B cell (primary cell): ENCODE results near the gene ARHGEF4. TPM values are rescaled to one million over a fixed set of nuclear protein-coding genes. Genes with fewer than 3 reads are reported as not detected.

Source experiments
- ATAC-seq: fragments of 200-7000 bp; cut with Tn5 transposase; one replicate; pipeline ENCODE4 v1.10.0; 2021; ENCODE audit warnings: low read depth, mild to moderate bottlenecking, moderate number of reproducible peaks, moderate library complexity
- CTCF ChIA-PET: fragments of 350-600 bp; sonication (Branson Sonifier 250); formaldehyde crosslinking; loops from one replicate; lab custom pipeline; 2021; ENCODE audit warnings: antibody characterized with exemption, inconsistent platforms; lab: Charles Lee
- POLR2A ChIA-PET: fragments of 350-600 bp; sonication (Branson Sonifier 250); formaldehyde crosslinking; loops from one replicate; lab custom pipeline; 2021; ENCODE audit warnings: antibody characterized with exemption; lab: Charles Lee
- DNase-seq: peaks from one replicate; pipeline ENCODE4 v3.0.0; 2013
- H2AFZ ChIP-seq: 2 replicates; pipeline ENCODE4 v1.6.1; 2012; ENCODE audit warnings: mild to moderate bottlenecking, low read depth, low read length; ENCODE audit not compliant: insufficient read depth, poor library complexity, severe bottlenecking
- H3K27ac ChIP-seq, 2 donors: 1 replicate in 1 of 2; 2 replicates in 1 of 2; pipeline ENCODE4 v1.5.1; 2012 to 2013; ENCODE audit warnings: low read length in 2 of 2, mild to moderate bottlenecking in 2 of 2, moderate library complexity in 1 of 2
- H3K27me3 ChIP-seq, 4 experiments: fragments of 200-600 bp in 1 of 4; sonication (generic) in 1 of 4; replicated peaks in 1 of 4; 1 replicate in 2 of 4; 2 replicates in 2 of 4; pipeline versions ENCODE4 v1.6.1 to v1.7.0; 2013 to 2016; ENCODE audit warnings: low read length in 3 of 4, mild to moderate bottlenecking in 2 of 4, mixed read lengths in 1 of 4, moderate library complexity in 1 of 4; ENCODE audit not compliant: insufficient read depth in 4 of 4, control insufficient read depth in 3 of 4; ENCODE audit errors: control extremely low read depth in 1 of 4
- H3K36me3 ChIP-seq, 2 experiments: replicated peaks in 1 of 2; 1 replicate in 1 of 2; 2 replicates in 1 of 2; pipeline versions ENCODE4 v1.6.1 to v1.7.1; 2013; ENCODE audit warnings: low read length in 1 of 2; ENCODE audit not compliant: insufficient read depth in 2 of 2, control insufficient read depth in 1 of 2; ENCODE audit errors: control extremely low read depth in 1 of 2, extremely low read depth in 1 of 2
- H3K4me1 ChIP-seq, 2 donors: fragments of 200-600 bp in 1 of 2; sonication (generic) in 1 of 2; 1 replicate in 1 of 2; 2 replicates in 1 of 2; pipeline versions ENCODE4 v1.5.1 to v1.6.1; 2013 to 2017; ENCODE audit warnings: low read length in 2 of 2; ENCODE audit not compliant: control insufficient read depth in 2 of 2, insufficient read depth in 2 of 2
- H3K4me2 ChIP-seq: replicated peaks from 2 replicates; pipeline ENCODE3; 2012; ENCODE audit warnings: mild to moderate bottlenecking, low read depth, low read length; ENCODE audit not compliant: poor library complexity, severe bottlenecking
- H3K4me3 ChIP-seq, 5 experiments: fragments of 200-600 bp in 1 of 5; sonication (generic) in 1 of 5; 1 replicate in 3 of 5; 2 replicates in 2 of 5; pipeline versions ENCODE4 v1.5.1 to v1.7.0; 2011 to 2016; ENCODE audit warnings: low read length in 4 of 5, mild to moderate bottlenecking in 4 of 5, low read depth in 2 of 5, control low read depth in 1 of 5, moderate library complexity in 1 of 5; ENCODE audit not compliant: insufficient read depth in 1 of 5; ENCODE audit errors: control extremely low read depth in 1 of 5, extremely low read depth in 1 of 5
- H3K79me2 ChIP-seq: fragments of 200-600 bp; sonication (generic); one replicate; pipeline ENCODE4 v1.6.0; 2016; ENCODE audit warnings: low read length; ENCODE audit not compliant: control insufficient read depth, insufficient read depth
- H3K9ac ChIP-seq: fragments of 200-600 bp; sonication (generic); 2 replicates; pipeline ENCODE4 v1.6.1; 2017; ENCODE audit warnings: mild to moderate bottlenecking, low read length, moderate library complexity
- H3K9me3 ChIP-seq, 3 donors: one replicate each; pipeline versions ENCODE4 v1.6.1 to v1.7.1; 2013; ENCODE audit warnings: low read length in 2 of 3; ENCODE audit not compliant: control insufficient read depth in 2 of 3, insufficient read depth in 1 of 3; ENCODE audit errors: control extremely low read depth in 1 of 3
- H4K20me1 ChIP-seq: 2 replicates; pipeline ENCODE4 v1.6.0; 2012; ENCODE audit warnings: mild to moderate bottlenecking, low read length; ENCODE audit not compliant: insufficient read depth, control insufficient read depth, poor library complexity, severe bottlenecking
- H3K27ac Mint-ChIP-seq: one replicate; pipeline ENCODE4 v1.8.0; 2021; ENCODE audit warnings: mixed read lengths
- H3K27me3 Mint-ChIP-seq: one replicate; pipeline ENCODE4 v1.8.0; 2021; ENCODE audit warnings: mixed read lengths
- H3K4me1 Mint-ChIP-seq: one replicate; pipeline ENCODE4 v1.8.0; 2021; ENCODE audit warnings: mixed read lengths
- H3K4me3 Mint-ChIP-seq: one replicate; pipeline ENCODE4 v1.8.0; 2021; ENCODE audit warnings: mixed read lengths
- H3K9me3 Mint-ChIP-seq: one replicate; pipeline ENCODE4 v1.8.0; 2022; ENCODE audit warnings: mixed read lengths; ENCODE audit not compliant: insufficient read depth
- EZH2 ChIP-seq: IDR thresholded peaks from 2 replicates; pipeline ENCODE4 v1.6.1; 2012; ENCODE audit warnings: borderline replicate concordance, low read depth, mild to moderate bottlenecking, moderate library complexity, low read length; ENCODE audit not compliant: insufficient read depth, poor library complexity, severe bottlenecking
- WGBS: methylation state at CpG from one replicate; pipeline ENCODE4 v1.1.5; 2013; ENCODE audit warnings: missing lambda C conversion rate; ENCODE audit not compliant: insufficient coverage; 5-methylcytosine and 5-hydroxymethylcytosine counted together
- intact Hi-C: fragments of 100-400 bp; cut with micrococcal nuclease; formaldehyde crosslinking; loops from one replicate; pipeline ENCODE4 v1.10.0; 2022
- polyA plus RNA-seq: library from polyadenylated mRNA; depleted of rRNA; stranded (reverse); fragments of >200 nt; gene quantifications from 2 replicates; pipeline ENCODE4 v1.2.3, GENCODE V29; 2012
- total RNA-seq, 2 donors: library from RNA; stranded (reverse); fragments of 120-200 nt in 1 of 2; gene quantifications; 1 replicate in 1 of 2; 2 replicates in 1 of 2; pipeline versions ENCODE4 v1.2.3 to v1.2.4, GENCODE V29; 2013 to 2022
- TF ChIP-seq, protein P1 (sequence below): fragments of 200-600 bp; IDR thresholded peaks from one replicate; pipeline ENCODE4 v1.8.0; 2022; ENCODE audit warnings: antibody characterized with exemption, mild to moderate bottlenecking

Gene ARHGEF4
- total and polyA plus RNA-seq, 2 donors (not counting 1 experiment from before 2014, with no cell fraction given) = 2.1 TPM; not detected in 1

DNA sequence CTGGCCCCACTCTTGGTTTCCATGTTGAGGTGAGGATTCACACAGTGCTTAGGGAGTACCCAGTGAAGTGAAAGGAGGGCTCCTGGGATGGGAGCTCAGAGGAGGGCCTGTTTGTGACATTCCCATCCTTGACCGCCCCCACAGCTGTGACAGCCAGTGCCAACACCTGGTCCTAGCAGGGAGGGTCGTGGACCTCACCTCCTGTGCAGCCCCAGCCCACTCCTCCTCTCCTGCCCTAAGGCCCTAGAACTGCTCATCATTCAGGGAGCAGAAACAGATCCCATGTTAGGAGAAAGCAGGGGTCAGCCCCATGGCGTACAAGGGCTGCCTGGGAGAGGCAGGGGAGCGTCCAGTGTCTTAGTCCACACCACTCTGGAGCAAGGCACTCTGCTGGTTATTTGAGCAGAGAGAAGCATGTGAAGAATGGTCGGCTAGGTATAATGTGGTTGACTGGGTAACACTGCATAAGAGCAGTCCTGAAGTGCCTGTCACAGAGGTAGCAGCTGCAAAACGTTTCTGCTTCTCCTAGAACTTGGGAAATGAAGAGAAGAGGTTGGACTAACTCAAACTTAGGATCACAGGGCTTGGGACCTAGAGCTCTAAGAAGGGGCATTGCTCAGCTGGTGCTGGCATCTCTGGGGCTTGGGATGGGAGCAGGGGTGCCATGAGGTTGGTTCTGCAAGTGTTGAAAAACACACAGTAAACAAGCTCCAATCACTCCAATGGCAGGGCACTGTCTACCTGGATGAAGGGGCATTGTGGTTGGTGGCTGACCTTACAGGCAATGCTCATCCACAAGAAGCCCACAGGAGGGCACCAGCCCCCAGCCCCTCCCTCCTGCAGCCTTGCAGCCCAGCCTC is 200.9 kb downstream of the ARHGEF4 start:
- CTCF ChIA-PET = no interaction called here
- ATAC-seq (no peak), DNase-seq (no peak)
- Mint-ChIP-seq H3K27ac (no peak overlapping the region), H3K4me1 (peaks cover 10% of the 10 kb centered on the region), H3K27me3 (peaks cover 30% of the 10 kb centered on the region), H3K9me3 (no peaks in the 10 kb centered on the region), H3K4me3 (no peak overlapping the region)
- POLR2A ChIA-PET = no interaction called here
- intact Hi-C loops = no loop called here
- 69% methylated on average over 6 of the region's 6 CpGs for WGBS
- no peak overlapping the region for H2AFZ ChIP-seq
- H3K4me3 ChIP-seq = no peak overlapping the region
- H3K27me3 ChIP-seq = peaks cover 0 to 46% (median 2%) of the 10 kb centered on the region in 4 experiments
- H3K4me1 ChIP-seq = peaks cover 7 to 8% of the 10 kb centered on the region in 2 donors
- no peaks in the 10 kb centered on the region for H3K79me2 ChIP-seq
- no peaks in the 10 kb centered on the region for H4K20me1 ChIP-seq
- no peak for TF ChIP-seq EZH2
- H3K4me2 ChIP-seq = no peak overlapping the region
- no peaks in the 10 kb centered on the region for H3K36me3 ChIP-seq
- no peaks in the 10 kb centered on the region for H3K9me3 ChIP-seq
- H3K9ac ChIP-seq = no peak overlapping the region
- H3K27ac ChIP-seq = no peak overlapping the region

DNA sequence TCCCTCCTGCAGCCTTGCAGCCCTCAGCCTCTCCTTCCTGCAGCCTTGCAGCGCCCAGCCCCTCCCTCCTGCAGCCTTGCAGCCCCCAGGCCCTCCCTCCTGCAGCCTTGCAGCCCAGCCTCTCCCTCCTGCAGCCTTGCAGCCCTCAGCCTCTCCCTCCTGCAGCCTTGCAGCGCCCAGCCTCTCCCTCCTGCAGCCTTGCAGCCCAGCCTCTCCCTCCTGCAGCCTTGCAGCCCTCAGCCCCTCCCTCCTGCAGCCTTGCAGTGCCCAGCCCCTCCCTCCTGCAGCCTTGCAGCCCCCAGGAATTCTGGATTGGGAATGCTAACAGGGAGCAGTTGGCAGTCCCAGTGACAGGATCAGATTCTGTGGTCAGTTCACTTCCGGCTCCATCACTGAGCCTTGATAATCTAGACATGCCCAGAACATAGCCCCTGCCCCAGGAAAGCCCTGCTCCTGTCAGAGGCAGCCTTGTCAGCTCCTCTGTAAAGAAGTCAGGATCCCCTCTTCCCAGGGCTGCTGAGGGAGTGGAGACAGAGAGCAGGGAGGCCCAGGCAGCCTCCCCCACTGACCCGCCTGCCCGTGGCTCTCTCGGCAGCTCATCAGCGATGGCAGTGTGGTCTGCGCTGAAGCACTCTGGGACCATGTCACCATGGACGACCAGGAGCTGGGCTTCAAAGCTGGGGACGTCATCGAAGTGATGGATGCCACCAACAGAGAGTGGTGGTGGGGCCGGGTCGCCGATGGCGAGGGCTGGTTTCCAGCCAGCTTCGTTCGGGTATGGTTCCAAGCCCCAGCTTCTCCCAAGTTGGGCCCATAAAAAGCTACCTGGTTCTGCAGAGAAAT is 201.8 kb downstream of the ARHGEF4 start:
- H3K9ac ChIP-seq = no peak overlapping the region
- H2AFZ ChIP-seq = no peak overlapping the region
- no peak overlapping the region for H3K4me2 ChIP-seq
- 93% methylated on average over 16 of the region's 17 CpGs for WGBS
- H3K27me3 ChIP-seq = peaks cover 0 to 46% (median 2%) of the 10 kb centered on the region in 4 experiments
- no peak for ATAC-seq
- Mint-ChIP-seq H3K4me3 (no peak overlapping the region), H3K27ac (no peak overlapping the region), H3K9me3 (no peaks in the 10 kb centered on the region), H3K27me3 (peaks cover 29% of the 10 kb centered on the region), H3K4me1 (peaks cover 10% of the 10 kb centered on the region)
- peaks cover 7 to 8% of the 10 kb centered on the region in 2 donors for H3K4me1 ChIP-seq
- intact Hi-C loops = no loop called here
- H3K79me2 ChIP-seq = no peaks in the 10 kb centered on the region
- no peak overlapping the region for H3K27ac ChIP-seq
- ChIA-PET CTCF (no interaction called here), POLR2A (no interaction called here)
- H3K4me3 ChIP-seq = no peak overlapping the region
- no peaks in the 10 kb centered on the region for H3K36me3 ChIP-seq
- H3K9me3 ChIP-seq = no peaks in the 10 kb centered on the region
- H4K20me1 ChIP-seq = no peaks in the 10 kb centered on the region
- no peak for TF ChIP-seq EZH2
- TF ChIP-seq, protein P1, sequence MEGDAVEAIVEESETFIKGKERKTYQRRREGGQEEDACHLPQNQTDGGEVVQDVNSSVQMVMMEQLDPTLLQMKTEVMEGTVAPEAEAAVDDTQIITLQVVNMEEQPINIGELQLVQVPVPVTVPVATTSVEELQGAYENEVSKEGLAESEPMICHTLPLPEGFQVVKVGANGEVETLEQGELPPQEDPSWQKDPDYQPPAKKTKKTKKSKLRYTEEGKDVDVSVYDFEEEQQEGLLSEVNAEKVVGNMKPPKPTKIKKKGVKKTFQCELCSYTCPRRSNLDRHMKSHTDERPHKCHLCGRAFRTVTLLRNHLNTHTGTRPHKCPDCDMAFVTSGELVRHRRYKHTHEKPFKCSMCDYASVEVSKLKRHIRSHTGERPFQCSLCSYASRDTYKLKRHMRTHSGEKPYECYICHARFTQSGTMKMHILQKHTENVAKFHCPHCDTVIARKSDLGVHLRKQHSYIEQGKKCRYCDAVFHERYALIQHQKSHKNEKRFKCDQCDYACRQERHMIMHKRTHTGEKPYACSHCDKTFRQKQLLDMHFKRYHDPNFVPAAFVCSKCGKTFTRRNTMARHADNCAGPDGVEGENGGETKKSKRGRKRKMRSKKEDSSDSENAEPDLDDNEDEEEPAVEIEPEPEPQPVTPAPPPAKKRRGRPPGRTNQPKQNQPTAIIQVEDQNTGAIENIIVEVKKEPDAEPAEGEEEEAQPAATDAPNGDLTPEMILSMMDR = no peak
- no peak for DNase-seq
